Measurements from ENCODE around the gene TSPAN7.
A peak's percentile ranks its signal among the peaks of the same experiment; 100 is the strongest.

TSPAN7 gene, protein sequence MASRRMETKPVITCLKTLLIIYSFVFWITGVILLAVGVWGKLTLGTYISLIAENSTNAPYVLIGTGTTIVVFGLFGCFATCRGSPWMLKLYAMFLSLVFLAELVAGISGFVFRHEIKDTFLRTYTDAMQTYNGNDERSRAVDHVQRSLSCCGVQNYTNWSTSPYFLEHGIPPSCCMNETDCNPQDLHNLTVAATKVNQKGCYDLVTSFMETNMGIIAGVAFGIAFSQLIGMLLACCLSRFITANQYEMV

DNA sequence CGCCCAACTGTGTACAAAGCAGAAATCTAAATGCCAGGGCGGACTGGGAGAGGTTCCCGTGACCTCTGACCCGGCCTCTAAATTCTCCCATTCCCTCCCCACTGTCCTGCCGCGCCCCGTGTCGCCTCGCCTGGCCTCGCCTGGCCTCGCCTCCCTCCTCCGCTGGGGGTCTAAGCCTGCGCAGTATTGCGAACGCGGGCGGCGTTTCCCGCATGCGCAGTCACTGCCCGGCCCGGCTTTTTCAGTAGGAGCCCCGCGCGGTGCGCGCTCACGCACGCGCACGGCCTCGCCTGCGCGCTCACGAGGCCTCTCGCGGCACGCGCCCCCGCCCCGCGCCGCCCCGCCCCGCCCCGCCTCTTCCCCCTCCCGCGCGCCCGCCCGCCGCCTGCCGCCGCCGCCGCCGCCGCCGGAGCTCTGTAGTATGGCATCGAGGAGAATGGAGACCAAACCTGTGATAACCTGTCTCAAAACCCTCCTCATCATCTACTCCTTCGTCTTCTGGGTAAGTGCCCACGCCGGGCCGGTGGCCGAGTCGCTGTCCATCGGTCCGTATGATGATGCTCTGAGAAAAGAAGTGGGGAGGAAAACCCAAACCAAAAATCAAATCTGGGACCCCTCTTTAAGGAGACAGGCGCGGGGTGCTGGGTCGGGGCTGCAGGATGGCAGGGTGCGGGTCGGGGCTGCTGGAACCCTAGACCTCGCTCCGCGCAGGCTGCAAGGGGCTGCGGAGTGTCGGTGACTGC is at the start of gene TSPAN7:
TSPAN7 (plus strand) TSS at position 417 of the 743 bp plus-strand sequence; CDS start at position 422, 5 bp downstream.
- DNase-seq (ENCODE audit: low read depth), result peak; percentile 57

DNA sequence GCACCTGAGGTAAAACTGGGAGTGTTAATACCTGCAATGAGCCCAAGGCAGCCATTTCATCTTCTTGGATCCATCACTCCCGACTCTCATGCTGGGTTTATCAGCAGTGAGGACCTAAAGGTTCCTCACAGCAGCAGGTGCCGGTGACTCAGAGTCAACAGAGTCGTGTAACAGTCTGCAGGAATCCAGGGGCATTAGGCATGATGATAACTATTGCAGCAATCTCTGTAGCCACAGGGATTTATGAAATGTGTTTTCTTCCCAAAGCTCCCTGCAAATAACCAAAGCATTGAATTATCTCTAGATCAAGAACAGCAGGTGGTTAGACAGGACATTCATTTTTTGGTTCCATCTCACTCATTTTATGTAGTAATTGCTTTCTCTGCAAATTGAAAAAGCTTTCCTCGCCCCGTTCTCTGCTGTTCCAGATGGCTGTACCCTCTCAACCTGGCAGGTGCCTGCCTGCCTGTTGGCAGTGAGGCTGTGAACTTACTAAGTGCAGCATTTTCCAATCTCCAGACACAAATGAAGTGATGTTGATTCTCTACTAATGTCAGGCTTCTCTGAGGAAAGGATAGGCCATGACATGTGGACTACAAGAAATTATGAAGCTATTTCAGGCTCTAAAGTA is 48.1 kb upstream of the TSPAN7 start:
- DNase-seq (ENCODE audit: low read depth), result no peak

DNA sequence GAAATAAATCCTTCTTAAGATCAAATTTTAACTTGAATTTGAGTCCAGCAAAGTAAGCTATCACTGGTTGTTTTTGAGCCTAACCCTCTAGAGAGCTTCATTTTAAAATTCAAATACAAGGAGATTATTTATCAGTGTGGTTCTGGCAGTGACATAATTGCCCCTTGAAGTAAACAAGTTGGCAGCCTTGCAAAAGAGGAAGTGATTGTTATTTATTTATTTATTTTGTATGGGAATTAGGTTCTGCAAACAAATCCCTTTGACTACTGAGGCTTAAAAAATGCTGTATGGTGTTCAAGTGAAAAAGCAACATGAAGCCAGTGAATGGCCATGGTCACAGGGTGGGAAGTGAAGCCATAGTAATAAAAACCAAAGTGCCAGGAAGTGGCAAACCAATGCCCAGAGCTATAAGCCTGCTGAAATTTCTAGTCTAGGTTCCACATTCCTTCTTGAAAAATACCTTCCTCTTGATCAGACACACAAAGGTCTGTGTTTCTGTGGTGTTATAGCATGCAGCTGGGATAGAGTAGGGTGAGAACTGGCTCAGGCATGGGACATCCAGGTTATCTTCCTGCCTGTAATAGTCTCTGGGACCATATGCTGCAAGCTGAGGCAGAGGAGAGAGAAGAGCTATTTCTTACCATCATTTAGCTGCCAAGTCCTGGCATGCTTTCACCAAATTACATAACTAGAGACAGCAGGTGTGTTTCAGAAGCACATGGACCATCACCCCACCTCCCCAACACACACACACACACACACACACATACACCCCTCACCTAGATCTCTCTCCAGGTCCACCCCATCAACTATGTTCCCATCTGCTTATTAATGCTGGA is 47.1 kb upstream of the TSPAN7 start:
- DNase-seq (ENCODE audit: low read depth), result no peak

DNA sequence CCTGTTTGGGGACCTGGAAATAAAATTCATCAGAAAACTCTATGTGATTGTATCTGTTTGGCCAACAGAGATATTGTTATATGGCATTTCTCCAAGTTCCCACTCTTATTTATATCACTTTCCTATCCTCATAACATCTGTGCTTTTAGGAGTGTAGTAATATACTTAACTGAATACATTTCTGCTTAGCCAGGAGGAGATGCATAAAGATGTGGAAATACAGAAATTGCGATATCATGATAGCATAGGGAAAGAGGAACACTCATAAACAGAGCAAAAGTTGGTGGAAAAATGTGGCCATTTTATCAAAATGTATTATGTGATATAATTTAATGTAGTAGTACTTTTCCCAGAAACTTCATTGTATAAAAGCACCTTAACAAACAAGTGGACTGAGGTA is 46.1 kb upstream of the TSPAN7 start:
- no peak for DNase-seq (ENCODE audit: low read depth)

DNA sequence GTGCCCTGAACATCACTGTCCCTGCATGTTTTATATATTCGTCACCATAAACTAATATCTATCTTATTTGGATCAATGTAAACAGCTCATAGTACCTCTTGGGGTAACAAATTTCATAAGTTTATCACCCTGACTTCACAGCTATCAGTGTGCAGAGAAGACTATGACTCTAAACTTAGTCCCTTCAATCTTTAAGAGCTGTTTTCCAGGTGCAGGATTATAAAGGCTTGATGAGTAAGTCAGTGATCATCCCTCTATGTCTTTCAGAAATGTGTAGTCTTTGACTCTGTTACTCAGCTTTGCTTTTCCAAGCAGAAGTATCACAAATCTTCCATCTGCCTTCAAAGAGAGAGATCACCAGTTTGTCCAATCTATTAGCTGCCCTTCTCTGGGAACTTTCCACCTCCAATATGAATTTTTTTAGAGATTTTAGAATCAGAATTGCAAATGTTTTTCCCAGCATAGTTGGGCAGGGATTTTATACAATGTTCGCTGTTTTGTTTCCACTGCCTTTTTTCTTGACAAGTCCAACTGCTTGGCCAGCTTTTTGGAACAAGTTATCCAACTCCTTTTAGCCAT is 45.1 kb upstream of the TSPAN7 start:
- no peak for DNase-seq (ENCODE audit: low read depth)

DNA sequence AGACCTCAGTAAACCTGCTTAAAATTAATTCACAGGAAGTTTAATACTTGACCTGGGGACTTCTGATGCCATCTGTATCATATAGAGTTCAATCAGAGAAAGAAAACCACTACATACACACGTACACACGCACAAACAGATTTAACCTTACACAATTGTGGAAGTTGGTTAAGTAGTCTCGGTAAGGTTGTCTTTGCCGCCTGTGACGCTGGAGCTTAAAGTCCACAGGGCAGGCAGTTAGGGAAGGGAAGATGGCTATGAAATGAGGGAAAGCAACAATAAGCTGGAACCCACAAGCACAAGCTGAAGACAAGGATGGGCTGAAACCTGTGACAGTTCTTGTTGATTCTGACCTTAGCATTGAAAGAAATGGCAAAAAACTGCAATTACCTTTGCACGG is 41.7 kb upstream of the TSPAN7 start:
- DNase-seq (ENCODE audit: low read depth), result no peak

DNA sequence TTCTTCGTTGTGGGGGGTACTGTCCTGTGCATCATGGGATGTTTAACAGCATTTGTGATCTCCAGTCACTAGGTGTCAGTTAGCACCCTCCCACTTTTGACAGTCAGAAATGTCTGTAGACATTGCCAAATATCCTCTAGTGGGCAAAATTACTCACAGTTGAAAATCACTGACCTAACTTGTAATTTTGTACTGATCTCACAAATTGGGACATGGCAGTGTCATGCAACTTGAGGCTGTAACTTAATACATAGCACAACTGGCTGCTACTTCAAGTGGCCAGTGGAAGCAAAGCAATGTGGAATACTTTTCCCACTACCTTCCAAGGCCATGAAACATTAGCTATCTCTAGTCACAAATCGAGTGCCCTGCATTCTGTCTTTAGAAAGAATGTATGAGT is 23.2 kb upstream of the TSPAN7 start:
- no peak for DNase-seq (ENCODE audit: low read depth)

DNA sequence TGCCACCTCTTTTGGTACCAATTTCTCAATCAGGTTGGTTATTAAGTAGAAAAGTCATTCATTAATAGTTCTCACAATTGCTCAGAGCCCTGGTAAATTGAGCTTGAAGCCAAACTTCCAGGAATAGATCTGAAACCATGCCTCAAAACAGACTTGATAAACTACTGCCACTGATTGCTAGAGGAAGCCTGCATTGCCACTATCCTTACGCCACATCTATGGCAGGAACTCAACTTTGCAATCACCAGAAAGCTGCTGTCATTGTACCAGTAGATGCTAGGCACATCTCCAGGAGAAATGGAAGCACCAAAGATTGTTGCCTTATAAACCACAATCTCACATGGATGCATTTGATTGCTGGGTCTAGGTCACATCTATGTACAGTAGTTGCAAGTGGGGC is 21.6 kb upstream of the TSPAN7 start:
- no peak for DNase-seq (ENCODE audit: low read depth)

DNA sequence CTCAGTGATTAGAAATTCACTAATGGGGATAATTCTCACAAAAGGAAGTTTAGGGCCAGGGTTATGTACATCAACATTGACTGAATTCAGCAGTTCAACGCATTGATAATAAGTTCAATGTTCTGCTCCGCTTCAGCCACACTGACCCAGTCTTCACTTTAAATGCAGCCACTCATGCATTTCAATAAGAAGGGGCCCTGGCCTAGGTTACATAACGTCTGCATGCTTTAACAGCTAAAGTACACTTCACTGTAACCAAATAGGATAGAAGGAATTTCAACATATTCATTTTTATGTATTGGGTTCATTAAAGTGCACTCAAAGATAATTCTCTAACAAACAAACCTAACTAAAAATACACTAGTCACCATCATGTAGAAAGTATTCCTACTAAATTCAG is 12.8 kb upstream of the TSPAN7 start:
- DNase-seq (ENCODE audit: low read depth), result no peak

DNA sequence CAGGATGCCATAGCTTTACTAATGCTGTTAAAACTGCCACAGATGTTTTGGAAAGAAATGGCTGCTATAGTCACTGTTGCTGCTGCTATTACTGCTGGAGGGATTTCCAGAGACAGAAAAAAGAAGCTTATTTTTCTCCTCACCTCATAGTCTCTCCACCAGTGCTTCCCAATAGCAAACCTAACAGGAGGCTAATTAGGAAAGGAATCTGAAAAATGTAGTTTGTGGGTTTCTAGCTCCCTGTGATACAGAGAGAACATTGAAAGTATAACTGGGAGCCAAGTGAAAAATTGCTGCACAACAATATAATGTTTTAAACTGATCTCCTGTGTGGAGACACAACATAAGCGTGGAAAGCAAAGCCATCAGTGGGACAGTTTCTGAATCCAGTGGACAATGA is 8.6 kb upstream of the TSPAN7 start:
- no peak for DNase-seq (ENCODE audit: low read depth)

DNA sequence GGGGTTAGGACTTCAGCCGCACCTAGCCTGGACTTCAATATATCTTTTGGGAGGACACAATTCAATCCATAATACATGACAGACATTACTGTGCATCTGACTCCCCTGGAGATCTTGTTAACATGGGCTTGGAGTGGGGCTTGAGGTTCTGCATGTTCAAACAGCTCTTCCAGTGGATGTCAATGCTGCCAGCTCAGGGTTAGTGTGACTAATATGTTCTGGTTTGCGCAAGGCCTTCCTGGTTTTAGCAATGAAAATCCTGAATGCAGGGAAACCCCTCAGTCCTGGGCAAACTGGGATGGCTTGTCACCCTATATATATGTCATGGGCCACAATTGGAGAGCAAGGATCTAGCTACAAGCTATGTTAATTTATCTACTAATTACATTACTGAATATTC is 2.7 kb upstream of the TSPAN7 start:
- no peak for DNase-seq (ENCODE audit: low read depth)

DNA sequence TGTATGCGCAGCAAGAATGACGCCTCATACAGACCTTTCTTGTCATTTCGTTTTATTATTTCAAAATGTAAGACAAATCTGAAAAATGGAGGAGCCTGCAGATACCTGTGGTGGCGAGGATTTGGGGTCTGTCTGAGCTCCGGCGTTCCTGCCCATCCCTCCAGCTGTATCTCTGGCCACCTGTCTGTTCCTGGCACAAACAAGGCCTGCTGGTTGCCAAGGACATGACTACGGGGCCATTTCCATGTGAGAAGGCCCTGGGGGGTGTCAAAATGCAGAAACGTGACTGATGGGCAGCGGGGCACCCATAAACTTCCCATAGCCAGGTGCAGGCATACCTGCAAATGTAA is 591 bp upstream of the TSPAN7 start:
- DNase-seq (ENCODE audit: low read depth), result no peak

DNA sequence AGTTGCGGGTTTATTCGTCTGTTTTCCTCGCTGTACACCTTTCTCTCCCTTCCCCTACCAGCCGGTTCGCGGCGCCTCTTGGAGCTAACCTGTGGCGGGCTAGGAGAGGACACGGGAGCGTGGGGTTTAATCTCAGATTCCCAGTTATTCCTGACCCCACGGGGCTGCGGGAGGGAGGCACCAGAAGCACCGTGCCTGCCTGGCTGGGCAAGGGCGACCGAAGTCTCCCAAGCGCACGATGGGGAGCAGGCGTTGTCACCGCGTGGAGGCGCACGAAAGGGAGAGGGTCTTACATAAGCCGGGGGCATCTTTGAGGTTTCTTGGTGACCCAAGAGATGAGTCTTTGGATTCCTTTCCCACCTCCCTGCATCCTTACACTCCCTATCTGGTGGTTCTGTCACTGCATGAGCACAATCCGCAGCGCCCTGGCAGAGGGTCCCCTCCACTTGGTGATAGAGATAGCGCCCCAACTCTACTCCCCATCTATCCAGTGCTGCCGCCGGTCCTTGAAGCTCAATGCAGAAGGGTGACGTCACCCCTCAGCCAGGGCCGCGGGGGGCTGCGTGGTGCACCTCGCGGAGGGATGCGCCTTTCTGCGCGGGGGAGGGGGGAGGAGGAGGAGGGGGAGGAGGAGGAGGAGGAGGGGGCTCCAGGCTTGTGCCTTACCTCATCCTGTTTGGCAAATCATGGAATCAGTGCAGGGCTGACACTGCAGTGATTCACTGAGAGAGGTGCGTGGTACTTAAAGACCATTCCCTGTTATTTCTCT is 793 bp downstream of the TSPAN7 start:
- DNase-seq (ENCODE audit: low read depth), result no peak

DNA sequence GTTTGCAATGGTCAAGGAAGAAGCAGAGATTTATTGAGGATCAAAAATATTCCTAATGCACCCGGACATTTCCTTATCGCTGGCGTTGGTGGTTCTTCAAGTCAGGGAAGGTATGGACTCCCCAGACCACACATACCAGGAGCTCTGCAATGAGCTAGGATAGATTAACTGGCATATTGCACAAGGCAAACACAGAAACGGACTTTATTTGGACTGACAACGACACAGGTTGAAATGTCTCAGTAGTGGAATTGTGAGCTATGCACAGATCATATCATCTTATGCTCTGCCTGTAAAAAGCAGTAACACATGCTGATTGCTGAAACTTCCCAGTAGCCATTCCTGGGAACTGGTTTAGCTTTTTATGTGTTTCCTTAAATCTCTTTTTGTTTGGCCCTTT is 1.7 kb downstream of the TSPAN7 start:
- DNase-seq (ENCODE audit: low read depth), result no peak

DNA sequence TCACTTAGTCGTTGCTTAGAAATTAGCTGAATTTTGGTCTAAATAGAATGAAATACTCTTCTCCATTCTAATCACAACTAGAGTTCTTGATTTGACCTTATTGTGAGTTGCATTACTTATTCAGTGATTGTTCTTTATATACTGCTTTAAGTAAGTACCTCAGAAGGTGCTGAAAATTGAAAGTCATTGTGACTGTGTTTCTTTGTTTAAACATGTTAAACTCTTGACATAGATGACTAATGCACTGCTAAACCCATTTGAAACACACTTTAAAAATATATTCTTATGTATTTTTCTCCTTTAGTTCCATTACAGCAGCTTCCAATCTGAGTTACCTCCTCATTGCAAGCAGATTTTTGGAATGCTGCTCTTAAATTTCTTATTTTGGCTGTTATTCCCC is 9.1 kb downstream of the TSPAN7 start:
- no peak for DNase-seq (ENCODE audit: low read depth)

DNA sequence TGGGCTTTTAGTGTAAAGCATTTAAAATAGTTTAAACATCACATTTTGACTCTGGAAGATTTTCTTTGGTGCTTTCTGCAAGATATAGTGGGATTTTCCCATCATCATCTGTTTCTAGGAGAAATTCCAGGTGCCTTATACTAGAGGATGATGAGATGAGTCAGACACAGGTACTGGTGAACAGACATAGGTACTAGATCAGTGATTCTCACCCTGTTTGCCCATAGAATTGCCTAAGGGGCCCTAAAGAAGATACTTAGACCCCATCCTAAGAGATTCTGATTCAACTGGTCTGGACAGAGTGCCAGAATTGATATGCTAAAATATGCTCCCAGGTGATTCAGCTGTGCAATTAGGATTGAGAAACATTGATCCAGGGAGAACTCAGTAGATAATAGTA is 9.7 kb downstream of the TSPAN7 start:
- DNase-seq (ENCODE audit: low read depth), result no peak

DNA sequence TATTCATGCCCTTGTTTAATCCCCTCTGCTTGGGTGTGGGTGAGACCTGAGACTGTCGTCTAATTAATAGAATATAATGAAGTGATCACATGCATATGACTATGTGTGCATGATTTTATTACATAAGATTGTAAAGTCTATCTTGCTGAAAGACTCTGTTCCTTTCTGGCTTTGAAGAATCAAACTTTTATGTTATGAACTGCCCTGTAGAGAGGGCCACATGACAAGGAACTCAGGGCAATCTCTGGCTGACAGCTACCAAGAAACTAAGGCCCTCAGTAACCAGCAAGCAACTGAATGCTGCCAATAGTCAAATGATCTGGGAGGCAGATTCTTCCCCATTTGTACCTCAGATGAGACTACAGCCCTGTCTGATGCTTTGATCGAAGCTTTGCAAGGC is 13.5 kb downstream of the TSPAN7 start:
- DNase-seq (ENCODE audit: low read depth), result no peak

DNA sequence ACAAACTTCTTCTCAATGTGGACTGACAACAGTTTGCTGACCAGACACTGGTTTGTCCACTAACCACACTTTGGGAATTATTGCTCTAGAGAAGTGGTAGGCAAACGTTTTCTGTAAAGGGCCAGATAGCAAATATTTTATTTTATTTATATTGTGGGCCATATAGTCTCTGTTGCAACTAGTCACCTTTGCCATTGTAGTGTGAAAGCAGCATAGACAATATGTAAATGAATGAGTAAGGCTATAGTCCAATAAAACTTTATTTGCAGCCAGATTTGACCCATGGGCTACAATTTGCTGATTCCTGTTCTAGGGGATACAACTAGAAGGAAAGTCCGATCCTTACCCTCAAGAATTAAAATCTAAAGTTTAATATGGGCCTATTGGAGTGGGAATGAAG is 14.5 kb downstream of the TSPAN7 start:
- no peak for DNase-seq (ENCODE audit: low read depth)

DNA sequence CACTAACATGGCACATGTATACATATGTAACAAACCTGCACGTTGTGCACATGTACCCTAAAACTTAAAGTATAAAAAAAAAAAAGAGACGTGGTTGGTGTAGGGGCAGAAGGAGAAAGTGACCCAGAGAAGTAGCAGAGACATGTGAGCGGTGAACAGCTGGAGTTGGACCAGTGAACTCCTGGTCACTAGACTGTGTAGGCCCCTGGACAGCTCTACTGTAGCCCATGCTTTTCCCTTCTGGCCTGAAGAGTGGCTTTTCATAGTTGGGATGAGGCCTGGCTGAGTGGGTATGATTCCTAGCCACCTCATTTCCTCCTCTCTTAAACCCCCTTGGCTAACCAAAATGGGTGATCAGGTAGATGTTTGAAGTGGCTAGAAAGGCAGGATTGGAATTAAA is 16.4 kb downstream of the TSPAN7 start:
- no peak for DNase-seq (ENCODE audit: low read depth)

DNA sequence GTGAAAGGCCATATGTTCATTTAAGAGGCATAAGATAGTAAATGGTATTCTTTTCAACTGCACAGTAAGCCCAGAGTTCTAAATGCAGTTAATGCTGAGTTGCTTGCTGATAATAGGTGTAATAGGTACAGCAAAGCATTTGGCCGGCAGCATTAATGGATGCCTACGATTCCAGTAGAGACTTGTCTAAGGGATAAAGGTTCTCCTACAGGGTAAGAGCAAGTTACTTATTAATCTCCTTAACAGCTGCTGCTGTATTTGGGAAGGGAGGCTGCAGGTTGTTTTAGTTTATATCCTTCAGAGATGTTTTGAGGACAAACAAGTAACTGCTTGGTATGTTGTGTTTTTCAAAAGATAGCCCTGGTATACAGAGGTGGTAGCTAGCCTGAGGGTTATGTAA is 16.8 kb downstream of the TSPAN7 start:
- no peak for DNase-seq (ENCODE audit: low read depth)

DNA sequence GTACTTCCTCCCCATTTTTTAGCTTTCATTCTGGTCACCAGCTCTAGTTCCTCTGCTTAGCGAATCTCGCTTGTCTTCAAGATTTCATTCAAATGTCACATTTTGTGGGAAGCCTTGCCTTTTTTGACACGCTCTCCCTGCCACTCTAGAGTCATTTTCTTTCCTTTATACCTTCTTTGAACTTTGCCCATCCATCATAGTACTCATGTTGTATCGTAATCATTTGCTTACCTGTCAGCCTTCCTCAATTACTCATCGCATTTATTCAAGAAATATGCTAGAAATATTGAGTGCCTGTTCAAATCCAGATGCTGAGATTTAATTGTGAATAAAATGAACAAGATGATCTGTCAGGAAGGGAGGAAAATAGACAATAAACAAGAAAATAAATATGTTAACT is 21.8 kb downstream of the TSPAN7 start:
- DNase-seq (ENCODE audit: low read depth), result no peak

DNA sequence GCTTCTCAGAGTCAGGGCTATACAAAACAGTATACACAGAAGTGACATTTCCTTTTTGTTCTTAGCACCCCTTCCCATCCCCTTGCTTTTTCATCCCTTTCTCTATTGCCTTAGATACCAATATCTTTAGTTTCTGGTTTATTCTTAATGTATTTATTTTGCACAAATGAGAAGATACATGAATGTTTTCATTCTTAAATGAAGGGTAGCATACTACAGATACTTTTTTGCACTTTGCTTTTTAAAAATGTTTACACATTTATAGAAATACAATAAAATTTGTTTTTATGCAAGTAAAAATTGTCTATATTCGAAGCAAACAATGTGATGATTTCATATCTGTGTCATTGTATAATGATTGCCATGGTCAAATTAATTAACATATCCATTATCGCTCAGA is 33.1 kb downstream of the TSPAN7 start:
- no peak for DNase-seq (ENCODE audit: low read depth)
